IPS-11a (cell line): ENCODE results near the gene ANXA7.

Source experiments
- H3K4me3 ChIP-seq: one replicate; pipeline ENCODE4 v1.5.1; 2013; ENCODE audit warnings: low read depth, low read length, control low read depth

Gene ANXA7

GRCh38 chr10:73413528-73414229 lies at the start of gene ANXA7:
Gene ANXA7, minus strand, starts transcription at chr10:73414058. Its CDS starts 13,202 bp downstream, at chr10:73400856.
- H3K4me3 ChIP-seq, result peak within 1 kb of the TSS; percentile 96

- no peak overlapping the region for H3K4me3 ChIP-seq
These were observed 47.0 kb upstream of the ANXA7 start for GRCh38 chr10:73460897-73461296.

- H3K4me3 ChIP-seq, result no peak overlapping the region
These were observed 45.9 kb upstream of the ANXA7 start for GRCh38 chr10:73459683-73460314.

- no peak overlapping the region for H3K4me3 ChIP-seq
These were observed 42.5 kb upstream of the ANXA7 start for GRCh38 chr10:73456187-73456890.

- no peak overlapping the region for H3K4me3 ChIP-seq
These were observed 35.3 kb upstream of the ANXA7 start for GRCh38 chr10:73449113-73449512.

- no peak overlapping the region for H3K4me3 ChIP-seq
These were observed 34.5 kb upstream of the ANXA7 start for GRCh38 chr10:73448384-73448783.

GRCh38 chr10:73446926-73447325 lies 33.1 kb upstream of the ANXA7 start:
- H3K4me3 ChIP-seq, result no peak overlapping the region

GRCh38 chr10:73444457-73444856 lies 30.6 kb upstream of the ANXA7 start:
- H3K4me3 ChIP-seq, result no peak overlapping the region

- H3K4me3 ChIP-seq, result no peak overlapping the region
These were observed 25.9 kb upstream of the ANXA7 start for GRCh38 chr10:73439605-73440312.

GRCh38 chr10:73439055-73439454 lies 25.2 kb upstream of the ANXA7 start:
- H3K4me3 ChIP-seq, result no peak overlapping the region

GRCh38 chr10:73433538-73433867 lies 19.6 kb upstream of the ANXA7 start, which contains the start of gene MSS51:
Gene MSS51, minus strand, starts transcription at chr10:73433561. Its CDS starts 5,277 bp downstream, at chr10:73428284.
- H3K4me3 ChIP-seq, result no peak within 1 kb of the TSS

GRCh38 chr10:73432646-73433537 lies 19.0 kb upstream of the ANXA7 start:
- no peak overlapping the region for H3K4me3 ChIP-seq

- no peak overlapping the region for H3K4me3 ChIP-seq
These were observed 12.5 kb upstream of the ANXA7 start for GRCh38 chr10:73426318-73426717.

- no peak overlapping the region for H3K4me3 ChIP-seq
These were observed 10.6 kb upstream of the ANXA7 start for GRCh38 chr10:73424478-73424877.

GRCh38 chr10:73423309-73423708 lies 9.5 kb upstream of the ANXA7 start:
- no peak overlapping the region for H3K4me3 ChIP-seq

- H3K4me3 ChIP-seq, result no peak overlapping the region
These were observed 2.7 kb upstream of the ANXA7 start for GRCh38 chr10:73416571-73416970.

GRCh38 chr10:73414230-73414945 lies 530 bp upstream of the ANXA7 start:
- H3K4me3 ChIP-seq, result peak overlapping the region; percentile 96

- peak overlapping the region; percentile 96 for H3K4me3 ChIP-seq
These were observed 740 bp downstream of the ANXA7 start for GRCh38 chr10:73413108-73413527.

- no peak overlapping the region for H3K4me3 ChIP-seq
These were observed 3.0 kb downstream of the ANXA7 start for GRCh38 chr10:73410897-73411296.
